ENCODE measurements around the gene STAC3.

DNA sequence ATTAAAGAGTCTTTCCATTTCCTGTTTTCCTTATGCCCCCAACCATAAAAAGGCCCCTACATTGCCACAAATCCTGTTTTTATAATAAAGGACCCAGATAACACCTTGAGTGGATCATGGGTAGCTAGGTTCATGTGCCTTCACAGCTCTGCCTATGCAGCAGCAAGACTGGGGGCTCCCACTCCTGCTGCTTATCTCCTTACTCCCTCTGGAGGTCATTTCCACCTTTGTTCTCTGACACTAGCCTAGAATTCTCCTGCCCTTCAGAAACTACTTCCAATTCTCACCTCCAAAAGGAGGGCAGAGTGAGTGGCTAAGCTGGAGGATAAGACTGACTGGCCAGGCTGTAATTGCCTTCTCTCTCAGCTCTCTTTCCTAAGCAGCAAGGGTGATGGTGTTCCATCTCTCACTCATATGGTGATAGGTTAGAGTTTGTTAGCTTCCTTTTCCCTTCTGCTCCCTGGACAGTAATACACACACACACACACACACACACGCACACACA is 20.0 kb upstream of the STAC3 start:
- TF ChIP-seq, protein P1, sequence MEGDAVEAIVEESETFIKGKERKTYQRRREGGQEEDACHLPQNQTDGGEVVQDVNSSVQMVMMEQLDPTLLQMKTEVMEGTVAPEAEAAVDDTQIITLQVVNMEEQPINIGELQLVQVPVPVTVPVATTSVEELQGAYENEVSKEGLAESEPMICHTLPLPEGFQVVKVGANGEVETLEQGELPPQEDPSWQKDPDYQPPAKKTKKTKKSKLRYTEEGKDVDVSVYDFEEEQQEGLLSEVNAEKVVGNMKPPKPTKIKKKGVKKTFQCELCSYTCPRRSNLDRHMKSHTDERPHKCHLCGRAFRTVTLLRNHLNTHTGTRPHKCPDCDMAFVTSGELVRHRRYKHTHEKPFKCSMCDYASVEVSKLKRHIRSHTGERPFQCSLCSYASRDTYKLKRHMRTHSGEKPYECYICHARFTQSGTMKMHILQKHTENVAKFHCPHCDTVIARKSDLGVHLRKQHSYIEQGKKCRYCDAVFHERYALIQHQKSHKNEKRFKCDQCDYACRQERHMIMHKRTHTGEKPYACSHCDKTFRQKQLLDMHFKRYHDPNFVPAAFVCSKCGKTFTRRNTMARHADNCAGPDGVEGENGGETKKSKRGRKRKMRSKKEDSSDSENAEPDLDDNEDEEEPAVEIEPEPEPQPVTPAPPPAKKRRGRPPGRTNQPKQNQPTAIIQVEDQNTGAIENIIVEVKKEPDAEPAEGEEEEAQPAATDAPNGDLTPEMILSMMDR (IDR thresholded peaks at IDR 0.05), result no peak
- no peak for TF ChIP-seq POLR2A (IDR thresholded peaks at IDR 0.05)
